Measurements from ENCODE around the gene PCDHGB3. TPM values are rescaled to one million over a fixed set of nuclear protein-coding genes. Genes with fewer than 3 reads are reported as not detected.
"Not testable (repeated sequence)": the region's sequence is repeated elsewhere in the genome, so short reads cannot be mapped to it uniquely, and the experiment has no call there.

The PCDHGB3 gene
- total and polyA plus RNA-seq, 11 donors, result 1.7 to 14.9 (median 8.5) TPM

- H3K36me3 ChIP-seq, result peaks cover 0 to 7% (median 0%) of the 10 kb centered on the region in 9 donors
- WGBS, 4 donors, result 80 to 85% (median 82%) methylated on average over 7 to 8 of the region's 8 CpGs
- TF ChIP-seq POLR2A (IDR thresholded peaks at IDR 0.05) (no peak), CTCF (IDR thresholded peaks at IDR 0.05) (no peak)
- no peak overlapping the region for H3K27ac ChIP-seq
- peaks cover 0 to 64% (median 23%) of the 10 kb centered on the region in 12 donors for H3K9me3 ChIP-seq
- peaks cover 0 to 5% (median 0%) of the 10 kb centered on the region in 12 donors for H3K4me1 ChIP-seq
- intact Hi-C loops (cut with DNase I), result loop anchor here in 4 of 10 donors (5.0 to 10.0 kb wide), 3 partner anchors 197 to 237 kb away; no protein-coding TSS in a partner anchor
- H3K4me3 ChIP-seq, result no peak overlapping the region
- H3K27me3 ChIP-seq, result peaks cover 0 to 14% (median 0%) of the 10 kb centered on the region in 9 donors
- ATAC-seq, result no peak
- no peak for DNase-seq
These were observed 41.8 kb upstream of the PCDHGB3 start for GRCh38 chr5:141328231-141328630.

- peaks cover 0 to 35% (median 0%) of the 10 kb centered on the region in 9 donors for H3K27me3 ChIP-seq
- peaks cover 0 to 7% (median 0%) of the 10 kb centered on the region in 9 donors for H3K36me3 ChIP-seq
- no peak for TF ChIP-seq POLR2A (IDR thresholded peaks at IDR 0.05)
- TF ChIP-seq CTCF (IDR thresholded peaks at IDR 0.05), result peak in 10 of 12 donors; percentile 27 to 58 (median 44)
- H3K4me1 ChIP-seq, result peaks cover 0 to 5% (median 0%) of the 10 kb centered on the region in 12 donors
- whole genome bisulfite sequencing, 4 donors, result 22 to 34% (median 30%) methylated on average over 21 of the region's 21 CpGs
- DNase-seq (peak in 2 of 5 donors; percentile 44 to 47), ATAC-seq (peak; percentile 51 to 70 (median 63))
- H3K27ac ChIP-seq, result peak within 1 kb of the TSS in 8 of 12 donors; percentile 16 to 73 (median 52)
- intact Hi-C loops (cut with DNase I), result loop anchor here in 3 of 10 donors (5.0 to 10.0 kb wide), 3 partner anchors 82 to 194 kb away; partner anchors contain the start of genes PCDHB14 (in 1 of the 3) and PCDHGA10 (in 1 of the 3)
- H3K9me3 ChIP-seq, result peaks cover 0 to 87% (median 22%) of the 10 kb centered on the region in 12 donors
- H3K4me3 ChIP-seq, result peak within 1 kb of the TSS in 10 of 12 donors; percentile 20 to 49 (median 34)
These were observed 39.6 kb upstream of the PCDHGB3 start, which contains the start of gene PCDHGA1 for GRCh38 chr5:141330299-141331080. Gene PCDHGA1 (plus strand): TSS chr5:141330514.

DNA sequence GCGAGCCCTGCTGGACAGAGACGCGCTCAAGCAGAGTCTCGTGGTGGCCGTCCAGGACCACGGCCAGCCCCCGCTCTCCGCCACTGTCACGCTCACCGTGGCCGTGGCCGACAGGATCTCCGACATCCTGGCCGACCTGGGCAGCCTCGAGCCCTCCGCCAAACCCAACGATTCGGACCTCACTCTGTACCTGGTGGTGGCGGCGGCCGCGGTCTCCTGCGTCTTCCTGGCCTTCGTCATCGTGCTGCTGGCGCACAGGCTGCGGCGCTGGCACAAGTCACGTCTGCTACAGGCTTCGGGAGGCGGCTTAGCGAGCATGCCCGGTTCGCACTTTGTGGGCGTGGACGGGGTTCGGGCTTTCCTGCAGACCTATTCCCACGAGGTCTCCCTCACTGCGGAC, 37.5 kb upstream of the PCDHGB3 start:
- not testable (repeated sequence) for H3K27ac ChIP-seq, ATAC-seq, H3K4me1 ChIP-seq, H3K4me3 ChIP-seq, H3K36me3 ChIP-seq
- intact Hi-C loops (cut with DNase I), result loop anchor here in 3 of 10 donors (5.0 to 10.0 kb wide), 3 partner anchors 80 to 192 kb away; partner anchors contain the start of genes PCDHB14 (in 1 of the 3) and PCDHGA10 (in 1 of the 3)
- DNase-seq, result peak in 1 of 5 donors; percentile 43
- 30 to 58% (median 48%) methylated on average over 7 to 39 of the region's 39 CpGs for WGBS, 4 donors
- Histone ChIP-seq H3K27me3 (peaks cover 0 to 35% (median 0%) of the 10 kb centered on the region in 9 donors), H3K9me3 (peaks cover 0 to 99% (median 24%) of the 10 kb centered on the region in 12 donors)

GRCh38 chr5:141338538-141339306, 31.3 kb upstream of the PCDHGB3 start, which contains the start of gene PCDHGA2:
Gene PCDHGA2 (plus strand): TSS chr5:141338760.
- H3K9me3 ChIP-seq, result peaks cover 0 to 99% (median 40%) of the 10 kb centered on the region in 12 donors
- H3K27ac ChIP-seq, result peak within 1 kb of the TSS; percentile 21 to 82 (median 75)
- H3K36me3 ChIP-seq, result no peaks in the 10 kb centered on the region
- WGBS, 4 donors, result 7 to 12% (median 8%) methylated on average over 26 to 27 of the region's 27 CpGs
- intact Hi-C loops (cut with DNase I), result loop anchor here in 5 of 10 donors (2.0 to 10.0 kb wide), 4 partner anchors 114 to 224 kb away; partner anchors contain the start of gene PCDHB14 (in 1 of the 5)
- peak; percentile 30 to 73 (median 53) for TF ChIP-seq CTCF (IDR thresholded peaks at IDR 0.05)
- no peak for TF ChIP-seq POLR2A (IDR thresholded peaks at IDR 0.05)
- H3K4me3 ChIP-seq, result peak within 1 kb of the TSS; percentile 3 to 61 (median 51)
- peaks cover 0 to 7% (median 0%) of the 10 kb centered on the region in 12 donors for H3K4me1 ChIP-seq
- DNase-seq (peak in 2 of 5 donors; percentile 52 to 54), ATAC-seq (peak; percentile 66 to 70 (median 69))
- peaks cover 0 to 34% (median 0%) of the 10 kb centered on the region in 9 donors for H3K27me3 ChIP-seq

DNA sequence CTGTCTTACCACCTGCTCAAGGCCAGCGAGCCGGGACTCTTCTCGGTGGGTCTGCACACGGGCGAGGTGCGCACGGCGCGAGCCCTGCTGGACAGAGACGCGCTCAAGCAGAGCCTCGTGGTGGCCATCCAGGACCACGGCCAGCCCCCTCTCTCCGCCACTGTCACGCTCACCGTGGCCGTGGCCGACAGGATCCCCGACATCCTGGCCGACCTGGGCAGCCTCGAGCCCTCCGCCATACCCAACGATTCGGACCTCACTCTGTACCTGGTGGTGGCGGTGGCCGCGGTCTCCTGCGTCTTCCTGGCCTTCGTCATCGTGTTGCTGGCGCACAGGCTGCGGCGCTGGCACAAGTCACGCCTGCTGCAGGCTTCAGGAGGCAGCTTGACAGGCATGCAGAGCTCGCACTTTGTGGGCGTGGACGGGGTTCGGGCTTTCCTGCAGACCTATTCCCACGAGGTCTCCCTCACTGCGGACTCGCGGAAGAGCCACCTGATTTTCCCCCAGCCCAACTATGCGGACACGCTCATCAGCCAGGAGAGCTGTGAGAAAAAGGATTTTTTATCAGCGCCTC, 29.2 kb upstream of the PCDHGB3 start:
- ATAC-seq, H3K36me3 ChIP-seq, H3K4me1 ChIP-seq: not testable (repeated sequence)
- DNase-seq, result peak in 1 of 5 donors; percentile 66
- WGBS, 4 donors, result 54 to 72% (median 65%) methylated on average over 34 to 45 of the region's 45 CpGs
- peaks cover 0 to 28% (median 0%) of the 10 kb centered on the region in 9 donors for H3K27me3 ChIP-seq
- intact Hi-C loops (cut with DNase I), result loop anchor here in 3 of 10 donors (5.0 to 10.0 kb wide), 4 partner anchors 64 to 221 kb away; partner anchors contain the start of genes PCDHGA9 (in 1 of the 3) and PCDHGB6 (in 1 of the 3)
- peak overlapping the region in 3 of 12 donors; percentile 73 to 82 (median 81) for H3K27ac ChIP-seq
- peak overlapping the region in 11 of 12 donors; percentile 1 to 61 (median 38) for H3K4me3 ChIP-seq
- peaks cover 0 to 98% (median 46%) of the 10 kb centered on the region in 12 donors for H3K9me3 ChIP-seq
